NCI-H2029 treated with DMSO at 0.1 percent for 48 hours (cell line): ENCODE results near the gene RAPSN.
A peak's percentile ranks its signal among the peaks of the same experiment; 100 is the strongest.

Experiments used
- DNase-seq: peaks from one replicate; lab custom pipeline; 2025; lab: John Stamatoyannopoulos, UW

Gene RAPSN

GRCh38 chr11:47466201-47466600 lies 17.3 kb upstream of the RAPSN start:
- DNase-seq = no peak

GRCh38 chr11:47464483-47464882 lies 15.5 kb upstream of the RAPSN start:
- DNase-seq = no peak

- no peak for DNase-seq
These were observed 12.9 kb upstream of the RAPSN start for GRCh38 chr11:47461876-47462275.

GRCh38 chr11:47460571-47461235 lies 11.8 kb upstream of the RAPSN start:
- no peak for DNase-seq

- peak; percentile 80 for DNase-seq
These were observed 5.3 kb upstream of the RAPSN start for GRCh38 chr11:47454258-47454671.

GRCh38 chr11:47453365-47453764 lies 4.4 kb upstream of the RAPSN start:
- DNase-seq = no peak

GRCh38 chr11:47451990-47452389 lies 3.1 kb upstream of the RAPSN start:
- no peak for DNase-seq

GRCh38 chr11:47451436-47451835 lies 2.5 kb upstream of the RAPSN start:
- no peak for DNase-seq

GRCh38 chr11:47449541-47449940 lies 605 bp upstream of the RAPSN start:
- DNase-seq = no peak

- no peak for DNase-seq
These were observed 1.0 kb downstream of the RAPSN start for GRCh38 chr11:47447906-47448305.

- no peak for DNase-seq
These were observed 2.1 kb downstream of the RAPSN start for GRCh38 chr11:47446833-47447232.

GRCh38 chr11:47445840-47446239 lies 3.1 kb downstream of the RAPSN start:
- no peak for DNase-seq

GRCh38 chr11:47443817-47444216 lies 5.1 kb downstream of the RAPSN start:
- DNase-seq = no peak

- no peak for DNase-seq
These were observed 5.8 kb downstream of the RAPSN start for GRCh38 chr11:47443028-47443700.

- DNase-seq = no peak
These were observed 6.4 kb downstream of the RAPSN start for GRCh38 chr11:47442514-47442913.

GRCh38 chr11:47441421-47441820 lies 7.5 kb downstream of the RAPSN start:
- DNase-seq = no peak

- no peak for DNase-seq
These were observed 8.9 kb downstream of the RAPSN start for GRCh38 chr11:47440054-47440476.

GRCh38 chr11:47438721-47439120 lies 10.2 kb downstream of the RAPSN start:
- no peak for DNase-seq

GRCh38 chr11:47437746-47438418 lies 11.1 kb downstream of the RAPSN start:
- no peak for DNase-seq

- DNase-seq = no peak
These were observed 11.7 kb downstream of the RAPSN start for GRCh38 chr11:47437218-47437745.

- no peak for DNase-seq
These were observed 12.2 kb downstream of the RAPSN start for GRCh38 chr11:47436726-47437125.

- no peak for DNase-seq
These were observed 13.2 kb downstream of the RAPSN start for GRCh38 chr11:47435687-47436086.
